Ishikawa (cell line): ENCODE data around the gene RASSF1.

Experiments used
- CEBPB ChIP-seq: IDR thresholded peaks from 2 replicates; pipeline ENCODE4 v1.6.1; 2012
- CREB1 ChIP-seq: IDR thresholded peaks from 2 replicates; pipeline ENCODE4 v1.6.1; 2012; ENCODE audit warnings: low read depth
- EGR1 ChIP-seq: IDR thresholded peaks from 2 replicates; pipeline ENCODE4 v1.6.1; 2012
- EP300 ChIP-seq: IDR thresholded peaks from 2 replicates; pipeline ENCODE4 v1.6.1; 2012; ENCODE audit warnings: borderline replicate concordance
- FOXM1 ChIP-seq: IDR thresholded peaks from 2 replicates; pipeline ENCODE4 v1.6.1; 2012; ENCODE audit warnings: low read depth, borderline replicate concordance
- MAX ChIP-seq: IDR thresholded peaks from 2 replicates; pipeline ENCODE4 v1.6.1; 2012
- NFIC ChIP-seq: IDR thresholded peaks from 2 replicates; pipeline ENCODE4 v1.6.1; 2012
- RAD21 ChIP-seq: IDR thresholded peaks from 2 replicates; pipeline ENCODE4 v1.6.1; 2012; ENCODE audit warnings: low read depth
- REST ChIP-seq: IDR thresholded peaks from 2 replicates; pipeline ENCODE4 v1.6.1; 2012; ENCODE audit warnings: low read depth, mild to moderate bottlenecking
- TAF1 ChIP-seq: IDR thresholded peaks from 2 replicates; pipeline ENCODE4 v1.6.1; 2012; ENCODE audit warnings: low read depth, mild to moderate bottlenecking
- TCF12 ChIP-seq: IDR thresholded peaks from 2 replicates; pipeline ENCODE4 v1.6.1; 2012; ENCODE audit warnings: low read depth
- TEAD4 ChIP-seq: IDR thresholded peaks from 2 replicates; pipeline ENCODE4 v1.6.1; 2012
- USF1 ChIP-seq: IDR thresholded peaks from 2 replicates; pipeline ENCODE4 v1.6.1; 2012
- YY1 ChIP-seq: IDR thresholded peaks from 2 replicates; pipeline ENCODE4 v1.6.1; 2012; ENCODE audit warnings: low read depth
- ZBTB7A ChIP-seq: IDR thresholded peaks from 2 replicates; pipeline ENCODE4 v1.6.1; 2012; ENCODE audit warnings: low read depth

RASSF1 gene

GRCh38 chr3:50336452-50337174, 4.0 kb downstream of the RASSF1 start:
- TF ChIP-seq RAD21 = no peak
- TF ChIP-seq FOXM1 = no peak
- TF ChIP-seq MAX = no peak
- no peak for TF ChIP-seq EP300
- no peak for TF ChIP-seq ZBTB7A
- TF ChIP-seq YY1 = no peak

- TF ChIP-seq USF1 (no peak), RAD21 (no peak), ZBTB7A (no peak), TCF12 (no peak), CEBPB (no peak), FOXM1 (no peak), TAF1 (no peak), YY1 (no peak), EGR1 (no peak)
These were observed 6.1 kb downstream of the RASSF1 start for GRCh38 chr3:50334339-50335075.

GRCh38 chr3:50333744-50334328, 6.8 kb downstream of the RASSF1 start:
- no peak for TF ChIP-seq YY1
- TF ChIP-seq TAF1 = no peak
- no peak for TF ChIP-seq FOXM1
- TF ChIP-seq NFIC = no peak
- no peak for TF ChIP-seq REST
- no peak for TF ChIP-seq CEBPB
- TF ChIP-seq RAD21 = no peak
- TF ChIP-seq EP300 = no peak
- no peak for TF ChIP-seq CREB1
- no peak for TF ChIP-seq EGR1
- no peak for TF ChIP-seq MAX
- TF ChIP-seq ZBTB7A = no peak
- TF ChIP-seq TCF12 = no peak
- no peak for TF ChIP-seq TEAD4
- no peak for TF ChIP-seq USF1

- no peak for TF ChIP-seq MAX
- no peak for TF ChIP-seq FOXM1
- no peak for TF ChIP-seq NFIC
- TF ChIP-seq EGR1 = no peak
- no peak for TF ChIP-seq ZBTB7A
- TF ChIP-seq CREB1 = no peak
- TF ChIP-seq REST = no peak
- no peak for TF ChIP-seq USF1
- TF ChIP-seq CEBPB = no peak
- TF ChIP-seq EP300 = no peak
- TF ChIP-seq RAD21 = no peak
- TF ChIP-seq TAF1 = no peak
- no peak for TF ChIP-seq TEAD4
- no peak for TF ChIP-seq YY1
- TF ChIP-seq TCF12 = no peak
These were observed 9.2 kb downstream of the RASSF1 start for GRCh38 chr3:50331364-50331907.
